HCT116 (cell line): Measurements from ENCODE around the gene TMEM255A. TPM values are rescaled to one million over a fixed set of nuclear protein-coding genes. Genes with fewer than 3 reads are reported as not detected.
A peak's percentile ranks its signal among the peaks of the same experiment; 100 is the strongest.

ENCODE experiments used
- ATAC-seq: fragments of 200-7000 bp; cut with Tn5 transposase; 2 replicates; pipeline ENCODE4 v1.9.1; 2020; ENCODE audit warnings: mild to moderate bottlenecking, moderate library complexity
- BruUV-seq: library from RNA; stranded (reverse); fragments of 400-500 nt; replicated peaks from 2 replicates; lab custom pipeline; 2021; lab: Mats Ljungman, UMichigan
- CTCF ChIA-PET: fragments of 300-600 bp; sonication (Branson Sonifier 250); formaldehyde crosslinking; loops from one replicate; lab custom pipeline; 2021; ENCODE audit warnings: antibody characterized with exemption; lab: Charles Lee
- POLR2A ChIA-PET: fragments of 300-600, 350-600 bp; sonication (Branson Sonifier 250); formaldehyde crosslinking; loops from one replicate; lab custom pipeline; 2021; ENCODE audit warnings: antibody characterized with exemption; lab: Charles Lee
- RAD21 ChIA-PET, 2 experiments: fragments of 300-600 bp; sonication (Branson Sonifier 250); formaldehyde crosslinking; loops; one replicate each; lab custom pipeline; 2023; ENCODE audit warnings: low total read pairs in 2 of 2; ENCODE audit not compliant: uncharacterized antibody in 2 of 2, unreplicated experiment in 2 of 2, low non-redundant PET in 1 of 2; lab: Charles Lee
- DNase-seq: peaks from one replicate; pipeline ENCODE4 v3.0.0-alpha.2; 2010; ENCODE audit warnings: low read depth, low spot score
- H2AFZ ChIP-seq: fragments of 200-600 bp; shearing (Covaris generic), sonication (generic); 2 replicates; pipeline ENCODE4 v1.6.1; 2017; ENCODE audit warnings: low read depth, mixed run types, mixed read lengths, antibody characterized with exemption, low read length; ENCODE audit not compliant: poor library complexity, severe bottlenecking
- H3K27ac ChIP-seq: 2 replicates; pipeline ENCODE4 v1.5.1; 2012; ENCODE audit warnings: low read depth, low read length
- H3K27me3 ChIP-seq: fragments of 200-600 bp; sonication (generic); 2 replicates; pipeline ENCODE4 v1.6.1; 2016; ENCODE audit warnings: mixed run types, low read length, mixed read lengths; ENCODE audit not compliant: insufficient read depth
- H3K36me3 ChIP-seq, 2 experiments: fragments of 200-500 bp in 1 of 2; fragments of 200-600 bp in 1 of 2; sonication (Bioruptor generic) in 1 of 2; sonication (generic) in 1 of 2; 2 replicates each; pipeline versions ENCODE4 v1.5.1 to v1.6.1; 2014 to 2016; ENCODE audit warnings: low read length in 2 of 2, inconsistent platforms in 1 of 2, mixed read lengths in 1 of 2, mixed run types in 1 of 2; ENCODE audit not compliant: insufficient read depth in 2 of 2, control insufficient read depth in 1 of 2
- H3K4me1 ChIP-seq, 2 experiments: fragments of 200-600 bp in 1 of 2; sonication (generic) in 1 of 2; 2 replicates each; pipeline versions ENCODE4 v1.5.1 to v1.6.1; 2012 to 2017; ENCODE audit warnings: low read length in 2 of 2, inconsistent platforms in 1 of 2, mild to moderate bottlenecking in 1 of 2, mixed read lengths in 1 of 2, mixed run types in 1 of 2, moderate library complexity in 1 of 2; ENCODE audit not compliant: insufficient read depth in 2 of 2, control insufficient read depth in 1 of 2
- H3K4me2 ChIP-seq: fragments of 200-600 bp; sonication (generic); 2 replicates; pipeline ENCODE4 v1.6.1; 2017; ENCODE audit warnings: mixed run types, low read length, mixed read lengths
- H3K4me3 ChIP-seq, 2 experiments: fragments of 200-600 bp in 1 of 2; sonication (generic) in 1 of 2; replicated peaks in 1 of 2; 2 replicates each; pipeline ENCODE4 v1.5.1; 2011 to 2016; ENCODE audit warnings: low read length in 2 of 2, control low read depth in 1 of 2, low read depth in 1 of 2, mild to moderate bottlenecking in 1 of 2, mixed read lengths in 1 of 2, mixed run types in 1 of 2
- H3K79me2 ChIP-seq: fragments of 200-600 bp; sonication (generic); 2 replicates; pipeline ENCODE4 v1.6.1; 2017; ENCODE audit warnings: mild to moderate bottlenecking, mixed run types, low read length, moderate library complexity, mixed read lengths; ENCODE audit not compliant: insufficient read depth
- H3K9ac ChIP-seq: fragments of 200-600 bp; sonication (generic); 2 replicates; pipeline ENCODE4 v1.6.1; 2016; ENCODE audit warnings: low read length, mixed read lengths
- H3K9me2 ChIP-seq: fragments of 200-600 bp; sonication (generic), shearing (Covaris generic); 2 replicates; pipeline ENCODE4 v1.6.1; 2017; ENCODE audit warnings: mixed run types, mild to moderate bottlenecking, moderate library complexity; ENCODE audit not compliant: insufficient read depth
- H3K9me3 ChIP-seq, 2 experiments: fragments of 200-500 bp in 1 of 2; fragments of 200-600 bp in 1 of 2; sonication (Bioruptor generic) in 1 of 2; sonication (generic) in 1 of 2; 2 replicates each; pipeline ENCODE4 v1.6.1; 2014 to 2017; ENCODE audit warnings: low read length in 2 of 2, mixed read lengths in 2 of 2, inconsistent platforms in 1 of 2, low read depth in 1 of 2, mild to moderate bottlenecking in 1 of 2, mixed run types in 1 of 2, moderate library complexity in 1 of 2; ENCODE audit not compliant: control insufficient read depth in 1 of 2, insufficient read depth in 1 of 2
- H4K20me1 ChIP-seq: fragments of 200-600 bp; sonication (generic), shearing (Covaris generic); 2 replicates; pipeline ENCODE4 v1.6.1; 2017; ENCODE audit warnings: mixed run types, mild to moderate bottlenecking, moderate library complexity; ENCODE audit not compliant: insufficient read depth
- CEBPB ChIP-seq: IDR thresholded peaks from 2 replicates; pipeline ENCODE4 v1.6.1; 2012; ENCODE audit warnings: low read depth
- CTCF ChIP-seq, 3 experiments: fragments of 200-600 bp in 1 of 3; sonication (generic) in 1 of 3; IDR thresholded peaks in 2 of 3; conservative IDR thresholded peaks in 1 of 3; 2 replicates each; pipeline ENCODE4 v1.5.1; 2012 to 2017; ENCODE audit warnings: low read depth in 2 of 3, low read length in 2 of 3, antibody characterized with exemption in 1 of 3, borderline replicate concordance in 1 of 3, control low read depth in 1 of 3, mild to moderate bottlenecking in 1 of 3, mixed read lengths in 1 of 3, mixed run types in 1 of 3, moderate library complexity in 1 of 3; ENCODE audit not compliant: insufficient read depth in 1 of 3
- EGR1 ChIP-seq: IDR thresholded peaks from 2 replicates; pipeline ENCODE4 v1.6.1; 2012; ENCODE audit warnings: low read depth
- EZH2 ChIP-seq: fragments of 200-600 bp; sonication (generic); IDR thresholded peaks from 2 replicates; pipeline ENCODE4 v1.6.1; 2017; ENCODE audit warnings: antibody characterized with exemption, mixed run types
- EZH2phosphoT487 ChIP-seq: fragments of 200-600 bp; IDR thresholded peaks from 2 replicates; pipeline ENCODE4 v1.6.1; 2018; ENCODE audit warnings: antibody characterized with exemption, borderline replicate concordance
- FOSL1 ChIP-seq: IDR thresholded peaks from 2 replicates; pipeline ENCODE4 v1.6.1; 2012; ENCODE audit warnings: low read depth
- JUND ChIP-seq: IDR thresholded peaks from 2 replicates; pipeline ENCODE4 v1.6.1; 2012
- POLR2A ChIP-seq: IDR thresholded peaks from 2 replicates; pipeline ENCODE4 v1.7.0; 2011; ENCODE audit warnings: borderline replicate concordance; ENCODE audit not compliant: insufficient read depth, insufficient read length; ENCODE audit errors: extremely low read depth
- POLR2AphosphoS5 ChIP-seq: IDR thresholded peaks from 2 replicates; pipeline ENCODE4 v1.6.1; 2011; ENCODE audit warnings: mild to moderate bottlenecking, low read depth, low read length, moderate library complexity
- RAD21 ChIP-seq: IDR thresholded peaks from 2 replicates; pipeline ENCODE4 v1.6.1; 2012; ENCODE audit warnings: low read depth, mild to moderate bottlenecking
- YY1 ChIP-seq: IDR thresholded peaks from 2 replicates; pipeline ENCODE4 v1.6.1; 2011; ENCODE audit warnings: low read length, low read depth, moderate library complexity, mild to moderate bottlenecking; ENCODE audit not compliant: insufficient replicate concordance; ENCODE audit errors: extremely low read depth
- ZFX ChIP-seq: fragments of 450-650 bp; IDR thresholded peaks from 2 replicates; pipeline ENCODE4 v1.6.1; 2017
- ZNF274 ChIP-seq: fragments of 200-500 bp; sonication (Bioruptor generic); IDR thresholded peaks from 2 replicates; pipeline ENCODE4 v1.6.1; 2014; ENCODE audit warnings: mild to moderate bottlenecking, low read depth, low read length, inconsistent platforms
- intact Hi-C: fragments of 100-400 bp; cut with micrococcal nuclease; formaldehyde crosslinking; loops from 2 replicates; pipeline ENCODE4 v1.10.0; 2022
- total RNA-seq: library from RNA; stranded (reverse); gene quantifications from one replicate; pipeline ENCODE4 v1.2.1, GENCODE V29; 2021; ENCODE audit not compliant: unreplicated experiment
- TF ChIP-seq, protein P1 (sequence below): IDR thresholded peaks from 2 replicates; pipeline ENCODE4 v1.6.1; 2012
- TF ChIP-seq, protein P2 (sequence below): IDR thresholded peaks from 2 replicates; pipeline ENCODE4 v1.6.1; 2012; ENCODE audit warnings: low read depth

Gene TMEM255A
- total RNA-seq, 1 experiment from 2014 or later = not detected

- no peaks in the 10 kb centered on the region for H3K79me2 ChIP-seq
- intact Hi-C loops = no loop called here
- CTCF ChIA-PET = interaction anchor here (1.0 kb wide), 1 partner anchor 119 kb away, joined by 5 read pairs; no protein-coding TSS in a partner anchor
- TF ChIP-seq, protein P1, sequence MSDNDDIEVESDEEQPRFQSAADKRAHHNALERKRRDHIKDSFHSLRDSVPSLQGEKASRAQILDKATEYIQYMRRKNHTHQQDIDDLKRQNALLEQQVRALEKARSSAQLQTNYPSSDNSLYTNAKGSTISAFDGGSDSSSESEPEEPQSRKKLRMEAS = no peak
- TF ChIP-seq CTCF (IDR thresholded peaks at IDR 0.05 in 2 of 3, conservative IDR thresholded peaks at IDR 0.05 in 1 of 3; ENCODE audit: borderline replicate concordance in 1 of 3, insufficient read depth in 1 of 3, low read depth in 2 of 3, low read length in 2 of 3) = peak in 1 of 3 experiments; percentile 15; a peak in 1 of 6 replicates
- peak; percentile 45 for TF ChIP-seq RAD21
- TF ChIP-seq, all 23 proteins: peak for 2
- H3K27ac ChIP-seq = no peak overlapping the region
- H3K9me2 ChIP-seq = no peaks in the 10 kb centered on the region
- no peak overlapping the region for H3K9ac ChIP-seq
- no peak for DNase-seq
- peak; percentile 54; the same call in 1 of the 2 replicates for ATAC-seq
- no peaks in the 10 kb centered on the region for H4K20me1 ChIP-seq
- no peaks in the 10 kb centered on the region for H3K27me3 ChIP-seq
- no TSS peak for BruUV-seq
- no peaks in the 10 kb centered on the region for H3K36me3 ChIP-seq
- H3K4me1 ChIP-seq = peaks cover 0 to 3% of the 10 kb centered on the region in 2 experiments; a peak in 2 of 4 replicates
- H3K4me3 ChIP-seq = no peak overlapping the region
- ChIA-PET POLR2A (no interaction called here), RAD21 (no interaction called here)
- H3K9me3 ChIP-seq = no peaks in the 10 kb centered on the region
- no peak overlapping the region for H2AFZ ChIP-seq
- no peak overlapping the region for H3K4me2 ChIP-seq
Measured at GRCh38 chrX:120334151-120334550, 22.9 kb upstream of the TMEM255A start.

DNA sequence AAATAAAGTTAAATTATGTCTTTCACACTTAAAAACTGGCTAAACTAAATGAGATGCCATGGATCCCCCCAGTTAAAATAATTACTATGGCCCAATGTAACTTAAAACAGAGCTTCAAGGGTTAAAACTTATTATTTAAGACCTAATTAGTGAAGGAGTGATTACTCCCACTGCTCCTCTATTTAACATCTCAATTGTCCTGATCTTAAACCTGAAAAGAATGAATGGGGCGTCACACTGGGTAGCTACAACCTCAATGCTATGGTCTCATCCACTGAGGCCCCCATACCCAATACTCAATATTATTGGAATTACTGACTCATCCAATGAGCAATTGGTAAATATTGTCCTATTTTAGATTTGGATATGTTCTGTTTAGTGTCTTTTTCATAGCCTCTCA lies 21.1 kb upstream of the TMEM255A start:
- Histone ChIP-seq H3K9me2 (no peaks in the 10 kb centered on the region), H3K9me3 (no peaks in the 10 kb centered on the region), H3K9ac (no peak overlapping the region), H2AFZ (no peak overlapping the region), H3K27me3 (no peaks in the 10 kb centered on the region), H3K4me2 (no peak overlapping the region), H4K20me1 (no peaks in the 10 kb centered on the region), H3K27ac (no peak overlapping the region), H3K36me3 (no peaks in the 10 kb centered on the region), H3K79me2 (no peaks in the 10 kb centered on the region), H3K4me1 (peaks cover 0 to 3% of the 10 kb centered on the region in 2 experiments; a peak in 2 of 4 replicates), H3K4me3 (no peak overlapping the region)
- ChIA-PET CTCF (interaction anchor here (1.6 kb wide), 1 partner anchor 119 kb away, joined by 3 read pairs; no protein-coding TSS in a partner anchor), RAD21 (no interaction called here), POLR2A (no interaction called here)
- ATAC-seq (no peak), DNase-seq (no peak)
- intact Hi-C loops = no loop called here
- BruUV-seq = no TSS peak
- no peak for TF ChIP-seq RAD21
- no peak for TF ChIP-seq EZH2
- no peak for TF ChIP-seq POLR2A
- no peak for TF ChIP-seq ZFX
- TF ChIP-seq YY1 = no peak
- TF ChIP-seq EZH2phosphoT487 = no peak
- TF ChIP-seq ZNF274 = no peak
- TF ChIP-seq, protein P2, sequence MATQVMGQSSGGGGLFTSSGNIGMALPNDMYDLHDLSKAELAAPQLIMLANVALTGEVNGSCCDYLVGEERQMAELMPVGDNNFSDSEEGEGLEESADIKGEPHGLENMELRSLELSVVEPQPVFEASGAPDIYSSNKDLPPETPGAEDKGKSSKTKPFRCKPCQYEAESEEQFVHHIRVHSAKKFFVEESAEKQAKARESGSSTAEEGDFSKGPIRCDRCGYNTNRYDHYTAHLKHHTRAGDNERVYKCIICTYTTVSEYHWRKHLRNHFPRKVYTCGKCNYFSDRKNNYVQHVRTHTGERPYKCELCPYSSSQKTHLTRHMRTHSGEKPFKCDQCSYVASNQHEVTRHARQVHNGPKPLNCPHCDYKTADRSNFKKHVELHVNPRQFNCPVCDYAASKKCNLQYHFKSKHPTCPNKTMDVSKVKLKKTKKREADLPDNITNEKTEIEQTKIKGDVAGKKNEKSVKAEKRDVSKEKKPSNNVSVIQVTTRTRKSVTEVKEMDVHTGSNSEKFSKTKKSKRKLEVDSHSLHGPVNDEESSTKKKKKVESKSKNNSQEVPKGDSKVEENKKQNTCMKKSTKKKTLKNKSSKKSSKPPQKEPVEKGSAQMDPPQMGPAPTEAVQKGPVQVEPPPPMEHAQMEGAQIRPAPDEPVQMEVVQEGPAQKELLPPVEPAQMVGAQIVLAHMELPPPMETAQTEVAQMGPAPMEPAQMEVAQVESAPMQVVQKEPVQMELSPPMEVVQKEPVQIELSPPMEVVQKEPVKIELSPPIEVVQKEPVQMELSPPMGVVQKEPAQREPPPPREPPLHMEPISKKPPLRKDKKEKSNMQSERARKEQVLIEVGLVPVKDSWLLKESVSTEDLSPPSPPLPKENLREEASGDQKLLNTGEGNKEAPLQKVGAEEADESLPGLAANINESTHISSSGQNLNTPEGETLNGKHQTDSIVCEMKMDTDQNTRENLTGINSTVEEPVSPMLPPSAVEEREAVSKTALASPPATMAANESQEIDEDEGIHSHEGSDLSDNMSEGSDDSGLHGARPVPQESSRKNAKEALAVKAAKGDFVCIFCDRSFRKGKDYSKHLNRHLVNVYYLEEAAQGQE = no peak
- TF ChIP-seq FOSL1 = no peak
- no peak for TF ChIP-seq POLR2AphosphoS5
- no peak for TF ChIP-seq CEBPB
- TF ChIP-seq JUND = no peak
- no peak for TF ChIP-seq EGR1
- TF ChIP-seq, protein P1 = no peak
